Endodermal cell (in vitro differentiated cells): ENCODE data around the gene CPNE6. TPM values are rescaled to one million over a fixed set of nuclear protein-coding genes. Genes with fewer than 3 reads are reported as not detected.
"Not testable (repeated sequence)": the region's sequence is repeated elsewhere in the genome, so short reads cannot be mapped to it uniquely, and the experiment has no call there.

Source experiments
- DNase-seq: peaks from one replicate; pipeline ENCODE4 v3.0.0-alpha.2; 2017
- H3K27ac ChIP-seq: 2 replicates; pipeline ENCODE4 v1.5.1; 2013; ENCODE audit warnings: mild to moderate bottlenecking, low read depth, low read length, moderate library complexity
- H3K27me3 ChIP-seq: 2 replicates; pipeline ENCODE4 v1.6.1; 2013; ENCODE audit warnings: mild to moderate bottlenecking, low read length, moderate library complexity; ENCODE audit not compliant: insufficient read depth, control insufficient read depth, poor library complexity, severe bottlenecking
- H3K36me3 ChIP-seq: 2 replicates; pipeline ENCODE4 v1.7.0; 2013; ENCODE audit warnings: mild to moderate bottlenecking, low read length, moderate library complexity; ENCODE audit not compliant: control insufficient read depth, insufficient read depth
- H3K4me1 ChIP-seq: one replicate; pipeline ENCODE4 v1.7.0; 2013; ENCODE audit warnings: low read length; ENCODE audit not compliant: control insufficient read depth, insufficient read depth
- H3K4me3 ChIP-seq: 2 replicates; pipeline ENCODE4 v1.5.1; 2013; ENCODE audit warnings: mild to moderate bottlenecking, low read length, moderate library complexity
- H3K9ac ChIP-seq: 2 replicates; pipeline ENCODE4 v1.6.1; 2013; ENCODE audit warnings: mild to moderate bottlenecking, low read length, moderate library complexity; ENCODE audit not compliant: poor library complexity, severe bottlenecking; ENCODE audit errors: extremely low read depth
- H3K9me3 ChIP-seq: 2 replicates; pipeline ENCODE4 v1.6.1; 2013; ENCODE audit warnings: mild to moderate bottlenecking, low read length, moderate library complexity; ENCODE audit not compliant: control insufficient read depth
- H3K27ac Mint-ChIP-seq: 2 replicates; pipeline ENCODE4 v1.8.0; 2020; ENCODE audit warnings: mixed read lengths
- H3K27me3 Mint-ChIP-seq: 2 replicates; pipeline ENCODE4 v1.8.0; 2021; ENCODE audit warnings: mild to moderate bottlenecking, mixed read lengths; ENCODE audit not compliant: insufficient read depth
- H3K36me3 Mint-ChIP-seq: 2 replicates; pipeline ENCODE4 v1.8.0; 2020; ENCODE audit warnings: low read depth, mixed read lengths
- H3K4me1 Mint-ChIP-seq: 2 replicates; pipeline ENCODE4 v1.8.0; 2020; ENCODE audit warnings: mixed read lengths
- H3K4me3 Mint-ChIP-seq: 2 replicates; pipeline ENCODE4 v1.8.0; 2020; ENCODE audit warnings: mild to moderate bottlenecking, moderate library complexity, mixed read lengths
- H3K9me3 Mint-ChIP-seq: 2 replicates; pipeline ENCODE4 v1.8.0; 2020; ENCODE audit warnings: mild to moderate bottlenecking, mixed read lengths
- CTCF ChIP-seq: fragments of 200-600 bp; sonication (generic); conservative IDR thresholded peaks from 2 replicates; pipeline ENCODE4 v1.5.0; 2021; ENCODE audit warnings: antibody characterized with exemption, mild to moderate bottlenecking
- WGBS, 2 experiments: methylation state at CpG; one replicate each; pipeline versions ENCODE4 v1.1.5 to v1.1.7; 2013; ENCODE audit warnings: missing lambda C conversion rate in 2 of 2, mixed read lengths in 1 of 2; ENCODE audit not compliant: insufficient coverage in 1 of 2, insufficient read length in 1 of 2; 5-methylcytosine and 5-hydroxymethylcytosine counted together
- long read RNA-seq, 4 experiments: library from polyadenylated mRNA in 2 of 4; library from RNA in 1 of 4; library from capped mRNA in 1 of 4; stranded (forward) in 3 of 4; unstranded in 1 of 4; transcript quantifications; one replicate each; pipeline ENCODE4 v2.0.0, GENCODE V29; 2020 to 2021; ENCODE audit warnings: inconsistent platforms in 1 of 4
- polyA plus RNA-seq, 2 experiments: library from polyadenylated mRNA; stranded (reverse); fragments of 50-300 nt; gene quantifications; one replicate each; pipeline ENCODE4 v1.2.3, GENCODE V29; 2013
- total RNA-seq, 2 donors: library from RNA; stranded (reverse); fragmentation: NEBNext Ultra II Directional in 1 of 2; extraction: Animal tissue kit (Norgen Biotek cat#: 25700) in 1 of 2; gene quantifications; 2 replicates in 1 of 2; 3 replicates in 1 of 2; pipeline ENCODE4 v1.2.1, GENCODE V29; 2021

Gene CPNE6
- total RNA-seq, result not detected
- not detected for polyA plus RNA-seq (2013, experiment 1 of 2)
- polyA plus RNA-seq (2013, experiment 2 of 2), result not detected
- long read RNA-seq, experiment 1, result 0 reads
- long read RNA-seq, experiment 2, result 0 reads
- long read RNA-seq, experiment 3, result 0 reads
- long read RNA-seq, experiment 4, partial matches to known transcripts, result 0 of 2 reads
- long read RNA-seq, experiment 4, other reads (novel, unspliced or antisense), result 2 of 2 reads

- peaks cover 6% of the 10 kb centered on the region for H3K4me1 ChIP-seq
- H3K9ac ChIP-seq, result no peak within 1 kb of the TSS
- H3K36me3 Mint-ChIP-seq, result no peaks in the 10 kb centered on the region
- peaks cover 10% of the 10 kb centered on the region for H3K4me1 Mint-ChIP-seq
- no peaks in the 10 kb centered on the region for H3K36me3 ChIP-seq
- no peaks in the 10 kb centered on the region for H3K9me3 ChIP-seq
- peaks cover 2% of the 10 kb centered on the region for H3K27me3 Mint-ChIP-seq
- no peak within 1 kb of the TSS for H3K4me3 Mint-ChIP-seq
- WGBS, 2 experiments, result 84 to 86% methylated on average over 6 to 19 of the region's 19 CpGs
- no peaks in the 10 kb centered on the region for H3K9me3 Mint-ChIP-seq
- H3K27me3 ChIP-seq, result no peaks in the 10 kb centered on the region
- H3K27ac ChIP-seq, result no peak within 1 kb of the TSS
- no peak within 1 kb of the TSS for H3K4me3 ChIP-seq
- TF ChIP-seq CTCF, result no peak
- DNase-seq, result no peak
- H3K27ac Mint-ChIP-seq, result no peak within 1 kb of the TSS
Measured at GRCh38 chr14:24071144-24071697, at the start of gene CPNE6. CPNE6 (plus strand) TSS chr14:24071562; CDS start chr14:24072937, 1,375 bp downstream.

GRCh38 chr14:24024939-24025418 is 46.4 kb upstream of the CPNE6 start:
- peaks cover 18% of the 10 kb centered on the region for H3K9me3 Mint-ChIP-seq
- not testable (repeated sequence) for H3K9me3 ChIP-seq, H3K4me1 Mint-ChIP-seq, H3K36me3 ChIP-seq, H3K4me3 Mint-ChIP-seq, H3K9ac ChIP-seq, H3K4me1 ChIP-seq, H3K27ac ChIP-seq, H3K27me3 ChIP-seq, DNase-seq, H3K36me3 Mint-ChIP-seq, H3K27ac Mint-ChIP-seq, H3K4me3 ChIP-seq
- 60 to 87% methylated on average over 1 to 3 of the region's 3 CpGs for WGBS, 2 experiments
- H3K27me3 Mint-ChIP-seq, result peaks cover 43% of the 10 kb centered on the region

GRCh38 chr14:24029687-24030086 is 41.7 kb upstream of the CPNE6 start:
- H3K27me3 ChIP-seq, H3K4me3 ChIP-seq, H3K27ac Mint-ChIP-seq, H3K36me3 Mint-ChIP-seq, H3K4me3 Mint-ChIP-seq, H3K36me3 ChIP-seq, H3K4me1 Mint-ChIP-seq, H3K9ac ChIP-seq, H3K4me1 ChIP-seq, H3K27ac ChIP-seq, DNase-seq: not testable (repeated sequence)
- peaks cover 54% of the 10 kb centered on the region for H3K9me3 Mint-ChIP-seq
- 89 to 100% methylated on average over 1 to 2 of the region's 3 CpGs for whole genome bisulfite sequencing, 2 experiments
- peaks cover 11% of the 10 kb centered on the region for H3K9me3 ChIP-seq
- peaks cover 38% of the 10 kb centered on the region for H3K27me3 Mint-ChIP-seq

- not testable (repeated sequence) for H3K27ac ChIP-seq, H3K4me3 ChIP-seq, DNase-seq, H3K9ac ChIP-seq, H3K36me3 Mint-ChIP-seq, H3K27ac Mint-ChIP-seq, H3K4me3 Mint-ChIP-seq, H3K4me1 Mint-ChIP-seq, H3K27me3 ChIP-seq, H3K36me3 ChIP-seq, H3K4me1 ChIP-seq
- H3K27me3 Mint-ChIP-seq, result peaks cover 32% of the 10 kb centered on the region
- H3K9me3 ChIP-seq, result peaks cover 11% of the 10 kb centered on the region
- peaks cover 54% of the 10 kb centered on the region for H3K9me3 Mint-ChIP-seq
- 89% methylated on average over 1 of the region's 2 CpGs; no CpG with 5 or more reads in 1 of the 2 experiments for WGBS, 2 experiments
Measured at GRCh38 chr14:24031331-24031730, 40.0 kb upstream of the CPNE6 start.
